GM12873 (cell line): ENCODE measurements around the gene CPSF2.

ENCODE experiments used
- TF ChIP-seq, protein P1 (sequence below): IDR thresholded peaks from 2 replicates; pipeline ENCODE4 v1.5.1; 2012; ENCODE audit warnings: low read depth, mild to moderate bottlenecking, moderate library complexity, low read length, control low read depth; ENCODE audit not compliant: insufficient read depth; ENCODE audit errors: missing control alignments

The CPSF2 gene

DNA sequence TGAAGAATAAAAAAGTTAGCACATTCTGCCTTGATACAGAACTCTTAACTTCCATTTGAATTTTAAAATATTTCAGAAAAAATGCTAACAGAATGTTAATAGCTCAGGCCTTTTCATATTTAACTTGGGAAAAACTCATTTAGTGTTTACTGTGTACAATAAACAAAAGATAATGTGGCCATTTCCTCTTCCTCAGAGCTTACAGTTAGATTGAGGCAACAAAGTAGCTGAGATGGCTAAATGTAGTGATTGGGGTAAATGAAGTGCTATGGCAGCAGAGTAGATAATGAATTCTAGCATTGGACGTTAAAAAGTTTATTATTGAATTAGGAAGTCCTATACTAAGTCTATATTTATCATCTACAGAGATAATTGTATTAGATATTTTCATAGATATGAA lies 12.7 kb downstream of the CPSF2 start:
- TF ChIP-seq, protein P1, sequence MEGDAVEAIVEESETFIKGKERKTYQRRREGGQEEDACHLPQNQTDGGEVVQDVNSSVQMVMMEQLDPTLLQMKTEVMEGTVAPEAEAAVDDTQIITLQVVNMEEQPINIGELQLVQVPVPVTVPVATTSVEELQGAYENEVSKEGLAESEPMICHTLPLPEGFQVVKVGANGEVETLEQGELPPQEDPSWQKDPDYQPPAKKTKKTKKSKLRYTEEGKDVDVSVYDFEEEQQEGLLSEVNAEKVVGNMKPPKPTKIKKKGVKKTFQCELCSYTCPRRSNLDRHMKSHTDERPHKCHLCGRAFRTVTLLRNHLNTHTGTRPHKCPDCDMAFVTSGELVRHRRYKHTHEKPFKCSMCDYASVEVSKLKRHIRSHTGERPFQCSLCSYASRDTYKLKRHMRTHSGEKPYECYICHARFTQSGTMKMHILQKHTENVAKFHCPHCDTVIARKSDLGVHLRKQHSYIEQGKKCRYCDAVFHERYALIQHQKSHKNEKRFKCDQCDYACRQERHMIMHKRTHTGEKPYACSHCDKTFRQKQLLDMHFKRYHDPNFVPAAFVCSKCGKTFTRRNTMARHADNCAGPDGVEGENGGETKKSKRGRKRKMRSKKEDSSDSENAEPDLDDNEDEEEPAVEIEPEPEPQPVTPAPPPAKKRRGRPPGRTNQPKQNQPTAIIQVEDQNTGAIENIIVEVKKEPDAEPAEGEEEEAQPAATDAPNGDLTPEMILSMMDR = no peak

DNA sequence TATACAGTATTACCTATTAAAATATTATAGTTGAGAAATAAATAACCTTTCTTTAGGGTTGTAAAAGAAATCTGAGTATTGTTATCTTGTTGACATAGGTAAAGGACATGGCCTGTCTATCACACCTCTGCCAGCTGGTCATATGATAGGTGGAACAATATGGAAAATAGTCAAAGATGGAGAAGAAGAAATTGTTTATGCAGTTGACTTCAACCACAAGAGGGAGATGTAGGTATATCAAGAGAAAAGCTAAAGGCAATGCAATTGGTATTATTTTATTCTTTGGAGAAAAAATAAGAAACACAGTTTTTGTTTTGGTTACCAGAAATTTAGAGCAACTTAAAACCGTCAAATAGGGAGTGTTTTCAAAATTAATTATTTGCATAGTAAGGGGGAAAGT lies 13.5 kb downstream of the CPSF2 start:
- TF ChIP-seq, protein P1 = peak; percentile 40

DNA sequence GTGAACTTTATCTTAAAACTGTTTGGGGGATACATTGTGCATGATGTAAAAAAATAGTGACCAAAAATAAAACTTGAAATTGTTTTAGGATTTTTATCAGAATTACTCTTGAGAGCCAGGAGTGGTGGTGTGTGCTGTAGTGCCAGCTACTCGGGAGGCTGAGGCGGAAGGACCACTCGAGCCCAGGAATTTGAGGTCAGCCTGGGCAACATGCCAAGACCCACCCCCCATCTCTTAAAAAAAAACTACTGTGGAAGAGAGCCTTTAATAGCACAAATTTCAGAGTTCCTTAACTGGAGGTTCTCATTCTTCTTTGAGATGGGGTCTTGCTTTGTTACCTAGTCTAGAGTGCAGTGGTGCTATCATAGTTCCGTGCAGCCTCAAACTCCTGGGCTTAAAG lies 21.5 kb downstream of the CPSF2 start:
- TF ChIP-seq, protein P1 = no peak

DNA sequence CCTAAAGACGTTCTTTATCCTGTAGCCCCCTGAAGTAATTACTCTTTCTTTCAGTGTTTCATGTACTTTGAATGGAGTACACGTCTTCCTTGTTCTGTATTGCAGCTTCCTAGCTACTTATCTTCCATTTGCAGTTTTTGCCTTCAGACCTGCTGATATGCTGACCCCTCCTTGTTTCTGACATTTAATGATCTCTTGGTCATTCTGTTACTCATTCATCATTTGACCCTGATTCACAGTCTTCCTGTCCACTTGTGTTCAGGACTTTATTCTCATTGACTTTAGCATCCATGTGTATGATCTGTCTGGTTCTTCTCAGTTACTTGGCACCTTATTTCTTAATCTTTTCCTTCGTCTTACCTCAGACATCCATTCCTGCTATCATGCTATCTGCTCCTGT lies 22.2 kb downstream of the CPSF2 start:
- TF ChIP-seq, protein P1 = no peak

DNA sequence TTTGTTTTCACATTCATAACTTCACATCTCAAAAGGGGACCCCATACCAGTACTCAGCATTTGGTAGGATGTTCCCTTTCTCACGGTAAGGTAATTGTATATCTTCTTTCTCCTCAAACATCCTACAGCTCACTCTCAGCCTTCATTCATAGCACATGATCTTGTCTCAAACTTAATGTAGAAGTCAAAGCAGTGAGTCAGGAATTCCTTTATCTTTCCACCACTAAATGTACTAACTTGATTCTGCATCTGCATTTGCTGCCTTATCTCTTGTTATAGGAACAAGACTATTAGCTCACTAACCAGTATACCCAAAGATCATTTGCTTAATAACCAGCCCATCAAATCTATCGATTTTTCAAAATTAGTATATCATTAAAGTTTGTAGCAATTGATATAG lies 22.9 kb downstream of the CPSF2 start:
- TF ChIP-seq, protein P1 = no peak

DNA sequence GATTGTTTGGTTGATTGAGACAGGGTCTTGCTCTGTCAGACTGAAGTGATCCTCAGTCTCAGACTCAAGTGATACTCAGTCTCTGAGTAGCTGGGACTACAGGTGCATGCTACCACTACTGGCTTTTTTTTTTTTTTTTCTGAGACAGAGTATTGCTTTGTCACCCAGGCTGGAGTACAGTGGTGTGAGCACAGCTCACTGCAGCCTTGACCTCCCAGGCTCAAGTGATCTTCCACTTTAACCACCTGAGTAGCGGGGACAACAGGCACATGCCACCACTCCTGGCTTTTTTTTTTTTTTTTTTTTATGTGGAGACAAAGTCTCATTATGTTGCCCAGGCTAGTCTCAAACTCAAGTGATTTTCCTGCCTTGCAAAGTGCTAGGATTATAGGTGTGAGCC lies 31.8 kb downstream of the CPSF2 start:
- TF ChIP-seq, protein P1 = no peak

DNA sequence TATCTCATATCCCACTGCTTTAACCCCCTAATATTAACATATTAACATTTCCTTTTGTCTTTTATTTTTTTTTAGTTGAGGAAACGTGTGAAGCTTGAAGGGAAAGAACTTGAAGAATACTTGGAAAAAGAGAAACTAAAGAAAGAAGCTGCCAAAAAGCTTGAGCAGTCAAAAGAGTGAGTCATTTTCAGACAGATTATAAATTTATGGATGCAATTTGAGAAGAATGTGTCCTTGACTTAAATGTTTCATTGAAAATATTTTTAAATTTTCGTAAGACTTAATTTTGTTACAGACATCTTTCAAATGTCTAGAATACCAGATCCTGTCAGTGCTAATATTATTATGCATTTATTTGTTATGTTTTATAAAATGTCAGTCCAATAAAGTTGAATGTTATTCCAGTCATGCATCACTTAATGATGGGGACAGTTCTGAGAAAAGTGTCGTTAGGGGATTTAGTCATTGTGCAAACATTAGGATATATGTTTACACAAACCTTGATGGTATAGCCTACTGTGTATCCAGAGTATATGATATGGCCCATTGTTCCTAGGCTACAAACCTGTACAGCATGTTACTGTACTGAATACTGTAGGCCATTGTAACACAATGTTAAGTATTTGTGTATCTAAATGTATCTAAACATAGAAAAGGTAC lies 32.6 kb downstream of the CPSF2 start:
- TF ChIP-seq, protein P1 = no peak

DNA sequence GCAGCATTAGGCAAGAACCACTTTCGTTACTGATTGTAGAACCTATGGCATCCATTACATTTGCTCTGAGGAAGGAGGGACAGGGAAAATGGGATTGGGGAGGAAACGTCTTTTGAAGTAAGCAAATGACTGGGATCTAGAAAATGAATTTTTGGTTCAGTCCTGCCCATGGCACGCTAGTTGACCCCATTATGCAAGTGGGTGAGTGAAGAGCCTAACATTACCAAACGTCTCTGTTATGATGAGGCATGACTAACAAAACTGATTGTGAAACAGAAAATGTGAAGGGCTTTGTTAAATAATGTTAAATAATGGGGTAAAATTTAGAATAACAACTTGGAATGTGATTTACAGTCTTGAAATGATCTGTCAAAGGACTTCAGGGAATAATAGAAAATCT lies 38.9 kb downstream of the CPSF2 start:
- TF ChIP-seq, protein P1 = no peak
